Hematopoietic multipotent progenitor cell treated with erythropoietin and hydrocortisone succinate and interleukin-3 and kit ligand, for 8 days (in vitro differentiated cells): ENCODE results near the gene PBRM1.

Source experiments
- DNase-seq: peaks from one replicate; pipeline ENCODE4 v3.0.0-alpha.2; 2015

PBRM1 gene

DNA sequence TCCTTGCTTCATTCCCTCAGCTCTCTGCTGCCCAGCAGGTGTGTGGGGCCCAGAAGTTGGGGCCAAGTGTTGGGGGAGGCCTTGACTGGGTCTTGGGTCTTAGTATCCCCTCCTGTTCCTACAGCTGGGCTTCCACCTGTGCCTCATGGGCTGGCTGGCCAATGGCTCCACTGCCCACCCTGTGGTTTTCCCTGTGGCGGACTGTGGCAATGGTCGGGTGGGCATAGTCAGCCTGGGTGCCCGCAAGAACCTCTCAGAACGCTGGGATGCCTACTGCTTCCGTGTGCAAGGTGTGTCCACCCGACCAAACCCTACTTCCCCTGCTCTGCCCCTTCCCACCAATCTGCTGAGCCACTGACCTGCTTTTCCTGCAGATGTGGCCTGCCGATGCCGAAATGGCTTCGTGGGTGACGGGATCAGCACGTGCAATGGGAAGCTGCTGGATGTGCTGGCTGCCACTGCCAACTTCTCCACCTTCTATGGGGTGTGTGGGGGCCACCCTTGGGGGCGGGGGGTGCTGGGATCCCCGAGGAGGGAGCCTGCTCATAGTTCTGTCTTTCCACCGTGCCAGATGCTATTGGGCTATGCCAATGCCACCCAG is 163.0 kb downstream of the PBRM1 start:
- DNase-seq = no peak

DNA sequence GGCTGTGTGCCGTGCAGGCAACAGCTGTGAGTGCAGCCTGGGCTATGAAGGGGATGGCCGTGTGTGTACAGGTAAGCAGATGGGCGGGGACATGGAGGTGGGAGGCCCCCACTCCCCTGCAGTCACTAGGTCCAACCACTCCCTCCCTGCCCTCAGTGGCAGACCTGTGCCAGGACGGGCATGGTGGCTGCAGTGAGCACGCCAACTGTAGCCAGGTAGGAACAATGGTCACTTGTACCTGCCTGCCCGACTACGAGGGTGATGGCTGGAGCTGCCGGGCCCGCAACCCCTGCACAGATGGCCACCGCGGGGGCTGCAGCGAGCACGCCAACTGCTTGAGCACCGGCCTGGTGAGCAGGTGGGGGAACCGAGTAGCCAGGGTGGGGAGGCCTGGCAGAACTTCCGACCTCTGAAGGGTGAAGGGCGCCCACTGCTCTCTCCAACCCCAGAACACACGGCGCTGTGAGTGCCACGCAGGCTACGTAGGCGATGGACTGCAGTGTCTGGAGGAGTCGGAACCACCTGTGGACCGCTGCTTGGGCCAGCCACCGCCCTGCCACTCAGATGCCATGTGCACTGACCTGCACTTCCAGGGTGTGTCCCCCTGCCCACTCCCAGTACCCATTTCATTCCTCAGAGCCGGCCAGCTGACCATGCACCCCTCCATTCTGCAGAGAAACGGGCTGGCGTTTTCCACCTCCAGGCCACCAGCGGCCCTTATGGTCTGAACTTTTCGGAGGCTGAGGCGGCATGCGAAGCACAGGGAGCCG is 163.6 kb downstream of the PBRM1 start:
- no peak for DNase-seq

DNA sequence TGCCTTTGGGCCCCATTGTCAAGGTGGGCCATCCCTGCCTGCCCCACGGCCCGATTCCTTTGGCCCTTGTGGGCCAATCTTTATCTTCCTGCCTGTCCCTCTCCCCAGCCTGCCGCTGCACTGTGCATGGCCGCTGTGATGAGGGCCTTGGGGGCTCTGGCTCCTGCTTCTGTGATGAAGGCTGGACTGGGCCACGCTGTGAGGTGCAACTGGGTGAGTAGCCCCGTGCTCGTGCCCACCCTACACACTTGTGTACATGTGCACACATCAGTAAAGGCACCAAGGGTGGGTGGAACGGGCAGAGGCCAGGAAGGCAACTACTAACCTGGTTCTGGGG is 164.3 kb downstream of the PBRM1 start:
- no peak for DNase-seq

DNA sequence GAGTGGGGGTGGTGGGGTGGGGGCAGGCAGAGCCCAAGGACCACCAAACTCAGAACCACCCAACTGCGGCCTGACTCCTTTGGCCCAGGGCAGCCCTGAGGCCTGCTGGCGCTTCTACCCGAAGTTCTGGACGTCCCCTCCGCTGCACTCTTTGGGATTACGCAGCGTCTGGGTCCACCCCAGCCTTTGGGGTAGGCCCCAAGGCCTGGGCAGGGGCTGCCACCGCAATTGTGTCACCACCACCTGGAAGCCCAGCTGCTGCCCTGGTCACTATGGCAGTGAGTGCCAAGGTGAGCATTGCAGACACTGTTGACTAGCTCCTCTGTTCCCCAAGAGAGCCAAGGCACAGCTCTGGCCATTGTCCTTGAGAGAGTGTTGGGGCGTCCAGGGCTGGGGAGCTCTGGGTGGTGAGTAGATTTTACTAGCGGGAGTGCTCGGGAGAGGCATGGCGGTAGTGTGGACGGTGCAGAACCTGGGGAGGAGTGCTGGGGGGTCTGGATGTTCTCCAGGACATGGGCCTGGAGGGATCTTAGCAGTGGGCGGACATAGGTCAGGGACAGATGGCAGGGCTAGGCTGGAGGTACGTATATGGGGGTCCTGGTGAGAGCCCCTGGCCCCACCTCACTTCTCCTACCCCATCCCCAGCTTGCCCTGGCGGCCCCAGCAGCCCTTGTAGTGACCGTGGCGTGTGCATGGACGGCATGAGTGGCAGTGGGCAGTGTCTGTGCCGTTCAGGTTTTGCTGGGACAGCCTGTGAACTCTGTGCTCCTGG is 164.8 kb downstream of the PBRM1 start:
- no peak for DNase-seq

DNA sequence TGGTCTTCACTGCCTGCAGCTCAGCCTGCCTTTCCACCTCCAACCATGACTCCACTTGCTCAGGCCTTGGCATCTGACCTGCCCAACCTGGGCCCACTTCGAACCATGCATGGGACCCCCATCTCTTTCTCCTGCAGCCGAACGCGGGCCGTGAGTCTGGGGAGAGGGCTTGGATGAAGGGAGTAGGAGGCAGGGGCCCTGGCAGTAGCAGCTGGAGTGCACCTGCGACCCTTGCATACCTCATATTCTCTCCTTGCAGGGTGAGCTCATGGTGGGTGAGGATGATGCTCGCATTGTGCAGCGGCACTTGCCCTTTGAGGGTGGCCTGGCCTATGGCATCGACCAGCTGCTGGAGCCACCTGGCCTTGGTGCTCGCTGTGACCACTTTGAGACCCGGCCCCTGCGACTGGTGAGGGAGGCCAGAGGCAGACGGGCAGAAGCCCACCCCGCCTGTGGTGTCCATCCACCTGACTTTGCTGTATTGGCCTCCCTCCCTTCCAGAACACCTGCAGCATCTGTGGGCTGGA is 165.5 kb downstream of the PBRM1 start:
- no peak for DNase-seq

DNA sequence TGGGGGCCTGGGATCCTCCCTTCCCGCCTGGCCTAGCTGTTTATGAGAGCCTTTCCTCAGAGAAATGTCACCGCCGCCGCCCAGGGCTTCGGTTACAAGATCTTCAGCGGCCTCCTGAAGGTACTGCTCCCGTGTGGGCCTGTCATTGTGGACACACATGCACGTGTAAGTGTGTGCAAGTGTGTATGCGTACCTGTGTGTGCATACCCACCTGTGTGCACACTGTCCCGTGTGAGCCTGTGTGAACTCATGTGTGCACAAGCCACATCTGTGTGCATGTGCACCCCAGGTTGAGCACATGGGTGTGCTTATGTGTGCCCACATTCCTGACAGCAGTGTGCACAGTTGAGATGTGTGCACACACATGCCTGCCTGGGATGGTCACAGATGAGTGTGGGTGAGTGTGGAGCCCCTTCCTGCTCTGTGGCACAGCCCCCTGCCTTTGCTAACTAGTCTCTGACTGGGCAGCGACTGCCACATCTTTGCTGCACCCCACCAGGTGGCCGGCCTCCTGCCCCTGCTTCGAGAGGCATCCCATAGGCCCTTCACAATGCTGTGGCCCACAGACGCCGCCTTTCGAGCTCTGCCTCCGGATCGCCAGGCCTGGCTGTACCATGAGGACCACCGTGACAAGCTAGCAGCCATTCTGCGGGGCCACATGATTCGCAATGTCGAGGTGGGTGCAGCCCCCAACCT is 166.1 kb downstream of the PBRM1 start:
- DNase-seq = no peak

DNA sequence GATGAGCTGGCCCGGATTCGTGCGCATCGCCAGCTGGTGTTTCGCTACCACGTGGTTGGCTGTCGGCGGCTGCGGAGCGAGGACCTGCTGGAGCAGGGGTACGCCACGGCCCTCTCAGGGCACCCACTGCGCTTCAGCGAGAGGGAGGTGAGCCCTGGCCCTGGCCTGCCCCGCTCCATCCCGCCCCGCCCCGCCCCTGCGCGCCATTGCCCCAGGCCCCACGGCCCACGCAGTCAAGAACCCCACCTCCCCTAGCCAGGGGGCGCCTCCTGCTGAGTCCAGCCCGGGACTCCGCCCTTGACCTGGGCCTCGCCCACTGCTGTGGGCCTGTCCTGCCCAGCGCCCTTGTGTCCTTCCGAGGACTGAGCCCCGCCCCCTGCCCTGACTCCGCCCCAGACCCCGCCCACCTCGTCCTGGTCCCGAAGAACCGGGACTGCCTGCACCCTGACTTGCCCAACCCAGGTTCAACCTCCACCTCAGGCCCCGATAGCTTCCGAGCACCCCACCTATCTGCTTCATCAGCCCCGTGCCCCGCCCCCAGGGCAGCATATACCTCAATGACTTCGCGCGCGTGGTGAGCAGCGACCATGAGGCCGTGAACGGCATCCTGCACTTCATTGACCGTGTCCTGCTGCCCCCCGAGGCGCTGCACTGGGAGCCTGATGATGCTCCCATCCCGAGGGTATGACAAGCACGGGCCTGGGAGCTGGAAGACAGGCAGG is 166.8 kb downstream of the PBRM1 start:
- no peak for DNase-seq

DNA sequence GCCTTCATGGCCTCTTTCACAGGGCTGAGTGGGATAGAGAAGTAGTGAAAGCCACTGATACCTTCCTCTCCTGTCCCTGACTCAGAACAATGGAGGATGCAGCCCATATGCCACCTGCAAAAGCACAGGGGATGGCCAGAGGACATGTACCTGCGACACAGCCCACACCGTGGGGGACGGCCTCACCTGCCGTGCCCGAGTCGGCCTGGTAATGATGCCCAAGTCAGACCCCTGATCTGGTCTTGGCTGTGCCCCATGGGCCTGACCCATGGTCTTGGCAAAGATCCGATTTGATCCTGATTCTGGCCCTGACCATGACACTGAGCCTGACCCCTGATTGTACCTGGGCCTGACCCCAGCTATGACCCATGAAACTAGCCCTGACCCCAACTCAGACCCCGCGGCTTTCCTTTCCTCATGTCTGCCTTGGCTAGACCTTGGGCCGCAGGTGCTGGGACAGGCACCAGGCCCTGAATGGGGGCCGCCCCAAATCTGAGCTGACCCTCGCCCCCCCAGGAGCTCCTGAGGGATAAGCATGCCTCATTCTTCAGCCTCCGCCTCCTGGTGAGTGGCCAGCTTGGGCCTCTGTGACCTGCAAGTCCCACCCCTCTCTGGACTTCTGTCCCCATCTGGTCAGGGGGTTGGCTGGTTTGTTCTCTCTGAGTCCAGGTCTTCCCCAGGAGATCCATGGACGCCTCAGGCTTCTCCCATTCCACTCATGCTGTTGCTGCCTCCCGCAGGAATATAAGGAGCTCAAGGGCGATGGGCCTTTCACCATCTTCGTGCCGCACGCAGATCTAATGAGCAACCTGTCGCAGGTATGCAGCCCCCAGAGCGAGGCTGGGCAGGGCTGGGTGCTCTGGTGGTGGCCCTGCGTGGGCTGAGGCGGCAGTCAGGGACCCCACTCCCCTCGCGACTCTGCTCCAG is 167.7 kb downstream of the PBRM1 start:
- no peak for DNase-seq

DNA sequence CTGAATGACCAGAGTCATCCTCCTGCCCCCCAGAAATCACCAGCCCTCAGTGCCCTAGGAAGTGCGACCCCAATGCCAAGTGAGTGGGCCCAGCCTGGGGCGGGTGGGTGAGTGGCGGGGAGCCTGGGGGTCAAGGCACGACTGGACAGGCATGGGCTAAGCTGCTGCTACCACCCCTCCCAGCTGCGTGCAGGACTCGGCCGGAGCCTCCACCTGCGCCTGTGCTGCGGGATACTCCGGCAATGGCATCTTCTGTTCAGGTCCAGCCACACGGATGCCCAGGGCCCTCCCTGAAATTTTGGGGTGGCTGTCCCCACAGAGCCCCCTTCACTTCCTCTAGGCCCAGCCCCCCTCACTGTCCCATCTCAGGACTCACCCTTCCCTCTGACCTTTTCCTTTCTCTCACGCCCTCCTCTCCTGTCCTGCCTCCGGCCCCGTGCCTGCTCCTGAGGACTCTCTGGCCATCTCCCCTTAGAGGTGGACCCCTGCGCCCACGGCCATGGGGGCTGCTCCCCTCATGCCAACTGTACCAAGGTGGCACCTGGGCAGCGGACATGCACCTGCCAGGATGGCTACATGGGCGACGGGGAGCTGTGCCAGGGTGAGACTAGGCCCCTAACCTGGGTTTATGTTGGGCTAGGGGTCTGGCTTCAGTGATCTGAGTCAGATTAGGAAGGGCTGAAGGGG is 169.1 kb downstream of the PBRM1 start:
- no peak for DNase-seq

DNA sequence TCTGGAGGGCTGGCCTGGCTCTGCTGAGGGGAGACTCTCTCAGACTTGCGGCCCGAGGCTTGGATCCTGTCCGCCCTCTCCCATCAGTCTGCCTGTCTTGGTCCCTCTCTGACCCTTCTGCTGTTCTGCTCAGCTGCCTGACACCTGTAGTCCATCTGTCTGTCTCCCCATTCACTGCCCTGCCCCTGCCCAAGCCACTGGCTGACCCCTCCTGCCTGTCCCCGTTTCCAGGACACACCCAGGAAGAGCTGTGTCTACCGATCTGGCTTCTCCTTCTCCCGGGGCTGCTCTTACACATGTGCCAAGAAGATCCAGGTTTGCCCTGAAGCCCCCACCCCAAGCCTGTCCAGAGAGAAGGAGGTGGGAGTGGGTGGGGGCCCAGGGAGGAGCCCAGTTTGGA is 170.5 kb downstream of the PBRM1 start:
- DNase-seq = no peak

DNA sequence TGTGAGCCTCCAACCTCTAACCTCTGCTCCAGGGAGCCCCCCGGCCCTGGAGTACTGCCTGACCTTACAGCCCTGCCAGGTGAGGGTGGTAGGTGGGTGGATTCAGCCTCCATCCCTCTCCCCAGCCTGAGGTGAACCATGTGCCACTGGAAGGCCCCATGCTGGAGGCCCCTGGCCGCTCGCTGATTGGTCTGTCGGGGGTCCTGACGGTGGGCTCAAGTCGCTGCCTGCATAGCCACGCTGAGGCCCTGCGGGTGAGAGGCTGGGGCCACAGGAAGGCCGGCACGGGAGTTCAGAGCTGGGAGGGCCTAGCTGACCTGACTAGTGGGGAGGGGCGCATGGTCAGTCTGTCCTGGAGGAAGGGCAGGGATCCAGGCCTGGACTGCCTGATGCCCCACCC is 171.1 kb downstream of the PBRM1 start:
- no peak for DNase-seq

DNA sequence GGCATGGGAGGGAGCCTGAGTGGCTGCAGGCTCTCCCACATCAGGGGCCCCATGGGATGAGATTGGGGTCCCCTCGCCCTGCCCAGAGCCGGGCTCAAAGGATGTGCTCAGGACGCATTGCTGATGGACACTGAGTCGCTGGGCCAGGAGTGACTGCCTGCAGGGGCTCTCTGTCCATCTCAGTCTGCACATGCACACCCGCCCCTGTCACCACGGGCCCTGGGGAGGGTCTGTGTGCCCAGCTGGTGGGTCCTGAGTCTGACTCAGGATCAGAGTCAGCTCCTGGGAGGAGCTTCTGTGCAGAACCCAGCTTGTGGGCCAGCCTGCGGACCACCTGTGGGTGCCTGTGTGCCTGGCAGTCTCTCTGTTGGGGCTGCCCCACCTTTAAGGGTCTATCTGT is 172.4 kb downstream of the PBRM1 start:
- no peak for DNase-seq

DNA sequence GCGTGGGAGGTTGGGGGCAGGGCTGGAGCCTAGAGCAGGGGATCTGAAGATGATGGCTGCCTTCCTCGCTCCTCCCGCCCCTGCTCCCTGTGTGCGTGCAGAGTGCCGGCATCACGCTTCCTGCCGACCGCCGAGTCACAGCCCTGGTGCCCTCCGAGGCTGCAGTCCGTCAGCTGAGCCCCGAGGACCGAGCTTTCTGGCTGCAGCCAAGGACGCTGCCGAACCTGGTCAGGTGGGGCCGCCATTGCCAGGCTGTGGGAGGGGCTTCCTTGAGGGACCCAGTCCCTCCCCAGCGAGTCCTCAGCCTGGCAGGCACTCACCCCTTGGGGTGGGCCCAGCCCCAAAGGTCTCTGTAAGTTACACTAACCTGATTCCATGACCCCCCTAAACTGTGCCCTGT is 173.0 kb downstream of the PBRM1 start:
- DNase-seq = no peak

DNA sequence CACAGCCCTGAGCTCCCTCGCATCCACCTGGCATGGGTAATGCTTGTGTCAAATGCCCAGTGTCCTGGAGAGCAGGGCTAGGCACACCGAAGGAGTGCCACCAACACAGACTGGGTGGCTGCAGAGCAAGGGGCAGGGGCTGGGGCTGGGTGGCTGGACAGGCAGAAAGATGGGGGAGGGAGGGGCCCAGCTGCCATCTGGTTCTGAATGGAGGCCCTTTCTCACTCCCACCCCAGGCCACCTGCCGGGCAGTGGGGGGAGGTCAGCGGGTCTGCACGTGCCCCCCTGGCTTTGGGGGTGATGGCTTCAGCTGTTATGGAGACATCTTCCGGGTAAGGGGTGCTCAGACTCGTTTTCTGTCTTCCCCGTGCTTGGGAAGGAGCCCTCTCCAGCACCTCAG is 173.6 kb downstream of the PBRM1 start:
- DNase-seq = no peak

DNA sequence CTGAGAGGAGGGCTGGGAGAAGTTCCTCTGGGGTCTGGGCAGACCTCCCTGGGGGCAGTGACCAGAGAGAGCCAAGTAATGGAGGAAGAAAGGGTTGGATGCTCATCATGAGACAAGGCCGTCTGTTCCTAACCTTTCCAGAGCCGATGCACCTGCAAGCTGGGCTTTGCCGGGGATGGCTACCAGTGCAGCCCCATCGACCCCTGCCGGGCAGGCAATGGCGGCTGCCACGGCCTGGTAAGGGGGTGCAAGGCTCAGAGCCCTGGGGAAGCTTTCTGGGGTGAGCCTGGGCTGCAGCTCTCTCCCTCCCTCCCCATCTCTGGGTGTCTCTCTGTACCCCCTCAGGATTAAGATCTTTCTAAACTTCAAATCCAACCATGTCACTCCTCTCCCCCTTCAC is 174.2 kb downstream of the PBRM1 start:
- no peak for DNase-seq

DNA sequence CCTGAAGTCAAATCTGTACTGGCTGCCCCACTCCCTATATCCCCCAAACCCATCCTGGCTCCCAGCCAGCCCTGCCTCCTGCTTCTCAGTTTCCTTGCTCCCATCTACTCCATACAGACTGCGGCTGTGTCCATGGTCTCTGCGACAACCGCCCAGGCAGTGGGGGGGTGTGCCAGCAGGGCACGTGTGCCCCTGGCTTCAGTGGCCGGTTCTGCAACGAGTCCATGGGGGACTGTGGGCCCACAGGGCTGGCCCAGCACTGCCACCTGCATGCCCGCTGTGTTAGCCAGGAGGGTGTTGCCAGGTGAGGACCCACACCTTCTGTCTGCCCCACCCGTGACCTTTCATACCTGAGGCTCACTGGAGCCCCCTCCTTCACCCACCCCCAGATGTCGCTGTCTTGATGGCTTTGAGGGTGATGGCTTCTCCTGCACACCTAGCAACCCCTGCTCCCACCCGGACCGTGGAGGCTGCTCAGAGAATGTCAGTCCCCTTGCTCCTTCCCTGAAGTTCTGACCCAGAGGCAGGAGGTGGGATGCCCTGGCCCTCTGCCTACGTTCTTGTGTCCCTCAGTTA is 175.9 kb downstream of the PBRM1 start:
- no peak for DNase-seq

DNA sequence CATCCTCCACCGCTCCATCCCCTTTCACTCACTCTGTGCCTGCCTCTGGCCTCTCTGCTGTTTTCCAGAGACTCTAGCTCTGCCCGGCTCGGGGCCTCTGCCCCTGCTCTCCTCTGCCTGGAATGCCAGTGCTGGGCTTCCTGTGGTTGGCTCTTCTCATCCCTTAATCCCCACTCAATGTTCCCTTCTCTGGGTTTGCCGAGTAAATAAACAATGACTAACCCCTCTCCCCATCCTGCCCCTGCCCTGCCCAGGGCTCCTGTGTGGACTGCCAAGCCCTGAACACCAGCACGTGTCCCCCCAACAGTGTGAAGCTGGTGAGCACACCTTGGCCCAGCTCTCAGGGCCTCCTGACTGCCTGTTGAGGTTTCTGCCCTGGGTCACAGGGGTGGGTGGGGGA is 178.4 kb downstream of the PBRM1 start:
- DNase-seq = no peak

DNA sequence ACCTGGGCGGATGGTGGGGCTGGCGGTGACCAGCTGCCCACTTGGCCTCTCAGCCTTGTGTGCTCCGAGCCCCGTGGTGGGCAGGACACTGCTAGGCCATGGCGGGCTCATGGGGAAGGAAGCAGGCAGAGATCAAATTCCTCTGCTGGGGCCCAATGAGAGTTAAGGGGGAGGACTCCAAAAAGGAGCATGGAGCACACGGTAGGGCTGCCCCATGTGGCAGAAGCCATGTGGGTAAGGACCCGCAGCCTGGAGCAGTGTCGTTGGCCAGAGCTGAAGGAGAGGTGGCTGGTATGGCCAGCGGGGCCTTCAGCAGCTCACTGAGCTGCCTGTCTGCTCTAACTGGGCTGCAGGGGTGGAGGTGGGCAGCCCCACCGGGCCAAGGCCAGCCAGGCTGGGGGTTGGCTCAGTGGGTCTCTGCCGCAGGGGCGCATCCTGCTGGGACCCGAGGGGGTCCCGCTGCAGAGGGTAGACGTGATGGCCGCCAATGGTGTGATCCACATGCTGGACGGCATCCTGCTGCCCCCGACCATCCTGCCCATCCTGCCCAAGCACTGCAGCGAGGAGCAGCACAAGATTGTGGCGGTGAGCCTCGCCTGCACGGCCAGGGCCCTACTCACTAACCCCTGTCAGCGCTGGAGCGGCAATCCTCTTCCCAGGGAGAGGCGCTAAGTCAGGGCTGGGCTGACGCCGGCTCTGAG is 179.3 kb downstream of the PBRM1 start:
- DNase-seq = no peak

DNA sequence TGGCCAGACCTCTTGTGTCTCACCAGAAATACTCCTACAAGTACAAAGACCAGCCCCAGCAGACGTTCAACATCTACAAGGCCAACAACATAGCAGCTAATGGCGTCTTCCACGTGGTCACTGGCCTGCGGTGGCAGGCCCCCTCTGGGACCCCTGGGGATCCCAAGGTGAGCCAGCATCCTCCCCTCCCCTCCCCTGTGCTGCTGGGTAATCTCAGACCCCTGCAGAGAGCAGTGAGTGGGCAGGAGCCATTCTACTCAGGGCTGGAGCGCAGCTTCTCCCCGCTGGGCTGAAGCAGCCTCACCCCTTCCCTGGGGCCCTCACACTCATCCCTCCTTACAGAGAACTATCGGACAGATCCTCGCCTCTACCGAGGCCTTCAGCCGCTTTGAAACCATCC is 180.7 kb downstream of the PBRM1 start:
- no peak for DNase-seq
